HG02981 (cell line): ENCODE measurements around the gene HSPA4L.

Experiments
- ATAC-seq: cut with Tn5 transposase; IDR thresholded peaks from one replicate; pipeline ENCODE4 v1.9.1; 2021; ENCODE audit warnings: mild to moderate bottlenecking, moderate library complexity; ENCODE audit not compliant: unreplicated experiment

The HSPA4L gene

GRCh38 chr4:127856813-127857447 lies 74.8 kb downstream of the HSPA4L start:
- peak; percentile 76 for ATAC-seq

GRCh38 chr4:127857641-127858040 lies 75.5 kb downstream of the HSPA4L start:
- ATAC-seq, result no peak

GRCh38 chr4:127868196-127868595 lies 86.1 kb downstream of the HSPA4L start:
- ATAC-seq, result no peak

- ATAC-seq, result no peak
These were observed 88.2 kb downstream of the HSPA4L start for GRCh38 chr4:127870281-127870680.

GRCh38 chr4:127870688-127871087 lies 88.6 kb downstream of the HSPA4L start:
- no peak for ATAC-seq

GRCh38 chr4:127875791-127876190 lies 93.7 kb downstream of the HSPA4L start:
- no peak for ATAC-seq

GRCh38 chr4:127880763-127881562 lies 98.8 kb downstream of the HSPA4L start, which contains the start of gene PLK4:
Gene PLK4, plus strand, starts transcription at chr4:127880893. Its CDS starts 242 bp downstream, at chr4:127881135.
- peak; percentile 94 for ATAC-seq

- peak; percentile 34 for ATAC-seq
These were observed 99.4 kb downstream of the HSPA4L start for GRCh38 chr4:127881563-127881864.

- ATAC-seq, result no peak
These were observed 106.4 kb downstream of the HSPA4L start for GRCh38 chr4:127888559-127888958.

- ATAC-seq, result no peak
These were observed 107.8 kb downstream of the HSPA4L start for GRCh38 chr4:127889903-127890302.
